ENCODE results near the gene RPL27A. TPM values are rescaled to one million over a fixed set of nuclear protein-coding genes. Genes with fewer than 3 reads are reported as not detected.

The RPL27A gene
- total RNA-seq, 1 donor from 2014 or later: 1,116 TPM

GRCh38 chr11:8692417-8692816, 9.8 kb downstream of the RPL27A start:
- Histone ChIP-seq H3K4me2 (no peak overlapping the region), H3F3A (ENCODE audit: low read depth) (peaks cover 32% of the 10 kb centered on the region), H2AFZ (replicated peaks) (no peak overlapping the region), H3K27me3 (no peaks in the 10 kb centered on the region), H3K4me1 (peaks cover 21% of the 10 kb centered on the region), H3K27ac (no peak overlapping the region), H3K9ac (no peak overlapping the region), H4K20me1 (ENCODE audit: low read depth) (no peaks in the 10 kb centered on the region), H3K36me3 (no peaks in the 10 kb centered on the region), H3K4me3 (no peak overlapping the region), H3K79me2 (ENCODE audit: low read depth) (peaks cover 26% of the 10 kb centered on the region), H3K9me3 (ENCODE audit: low read depth) (no peaks in the 10 kb centered on the region)
- no peak overlapping the region for H3K4me3 Mint-ChIP-seq
- TF ChIP-seq EZH2 (IDR thresholded peaks at IDR 0.05) (no peak), EZH2phosphoT487 (IDR thresholded peaks at IDR 0.05) (no peak), CTCF (IDR thresholded peaks at IDR 0.05) (no peak)
- peaks cover 47% of the 10 kb centered on the region for H3K36me3 Mint-ChIP-seq
- H3K9me3 Mint-ChIP-seq: no peaks in the 10 kb centered on the region
- DNase-seq (ENCODE audit: low spot score): no peak
- H3K4me1 Mint-ChIP-seq: peaks cover 32% of the 10 kb centered on the region
- no peak overlapping the region for H3K27ac Mint-ChIP-seq
- no peaks in the 10 kb centered on the region for H3K27me3 Mint-ChIP-seq (ENCODE audit: insufficient read depth, low read depth)

GRCh38 chr11:8693010-8693551, 10.5 kb downstream of the RPL27A start:
- no peaks in the 10 kb centered on the region for H3K27me3 Mint-ChIP-seq (ENCODE audit: insufficient read depth, low read depth)
- peaks cover 25% of the 10 kb centered on the region for H3F3A ChIP-seq (ENCODE audit: low read depth)

GRCh38 chr11:8693555-8693954, 11.0 kb downstream of the RPL27A start:
- TF ChIP-seq CTCF (IDR thresholded peaks at IDR 0.05) (no peak), EZH2phosphoT487 (IDR thresholded peaks at IDR 0.05) (no peak), EZH2 (IDR thresholded peaks at IDR 0.05) (no peak)
- Mint-ChIP-seq H3K4me3 (no peak overlapping the region), H3K4me1 (peaks cover 24% of the 10 kb centered on the region), H3K36me3 (peaks cover 56% of the 10 kb centered on the region), H3K9me3 (no peaks in the 10 kb centered on the region), H3K27ac (peak overlapping the region; percentile 60), H3K27me3 (ENCODE audit: insufficient read depth, low read depth) (peaks cover under 1% of the 10 kb centered on the region)
- Histone ChIP-seq H2AFZ (replicated peaks) (no peak overlapping the region), H4K20me1 (ENCODE audit: low read depth) (peaks cover 5% of the 10 kb centered on the region), H3K79me2 (ENCODE audit: low read depth) (peaks cover 26% of the 10 kb centered on the region), H3K36me3 (no peaks in the 10 kb centered on the region), H3K9ac (no peak overlapping the region), H3K27me3 (no peaks in the 10 kb centered on the region), H3K27ac (no peak overlapping the region), H3K9me3 (ENCODE audit: low read depth) (no peaks in the 10 kb centered on the region), H3K4me1 (peaks cover 15% of the 10 kb centered on the region), H3F3A (ENCODE audit: low read depth) (peaks cover 25% of the 10 kb centered on the region), H3K4me2 (no peak overlapping the region), H3K4me3 (no peak overlapping the region)
- DNase-seq (ENCODE audit: low spot score): no peak

More at GRCh38 chr11:8693010-8693551, 10.5 kb downstream of the RPL27A start:
- DNase-seq (ENCODE audit: low spot score): no peak
- Histone ChIP-seq H3K27me3 (no peaks in the 10 kb centered on the region), H3K79me2 (ENCODE audit: low read depth) (peaks cover 26% of the 10 kb centered on the region), H3K27ac (no peak overlapping the region), H3K36me3 (no peaks in the 10 kb centered on the region), H3K9ac (no peak overlapping the region), H3K4me1 (peaks cover 16% of the 10 kb centered on the region), H3K4me2 (no peak overlapping the region), H4K20me1 (ENCODE audit: low read depth) (peaks cover under 1% of the 10 kb centered on the region), H2AFZ (replicated peaks) (no peak overlapping the region), H3K9me3 (ENCODE audit: low read depth) (no peaks in the 10 kb centered on the region), H3K4me3 (no peak overlapping the region)
- H3K27ac Mint-ChIP-seq: no peak overlapping the region
- peaks cover 28% of the 10 kb centered on the region for H3K4me1 Mint-ChIP-seq
- H3K4me3 Mint-ChIP-seq: no peak overlapping the region
- no peak for TF ChIP-seq EZH2phosphoT487 (IDR thresholded peaks at IDR 0.05)
- H3K9me3 Mint-ChIP-seq: no peaks in the 10 kb centered on the region
- peaks cover 52% of the 10 kb centered on the region for H3K36me3 Mint-ChIP-seq

- H3K27ac Mint-ChIP-seq: peak overlapping the region; percentile 60
- H3K27ac ChIP-seq: no peak overlapping the region
- no peak overlapping the region for H3K4me2 ChIP-seq
- no peak overlapping the region for H3K4me3 Mint-ChIP-seq
- TF ChIP-seq EZH2 (IDR thresholded peaks at IDR 0.05): no peak
- TF ChIP-seq CTCF (IDR thresholded peaks at IDR 0.05): no peak
- no peak for TF ChIP-seq EZH2phosphoT487 (IDR thresholded peaks at IDR 0.05)
- H2AFZ ChIP-seq (replicated peaks): no peak overlapping the region
- H3K9ac ChIP-seq: no peak overlapping the region
- peaks cover 60% of the 10 kb centered on the region for H3K36me3 Mint-ChIP-seq
- H3K4me1 Mint-ChIP-seq: peaks cover 24% of the 10 kb centered on the region
- DNase-seq (ENCODE audit: low spot score): no peak
- no peaks in the 10 kb centered on the region for H3K9me3 Mint-ChIP-seq
- H3K9me3 ChIP-seq (ENCODE audit: low read depth): no peaks in the 10 kb centered on the region
- H3K27me3 ChIP-seq: no peaks in the 10 kb centered on the region
- no peak overlapping the region for H3K4me3 ChIP-seq
- H4K20me1 ChIP-seq (ENCODE audit: low read depth): peaks cover 11% of the 10 kb centered on the region
- peaks cover 2% of the 10 kb centered on the region for H3K27me3 Mint-ChIP-seq (ENCODE audit: insufficient read depth, low read depth)
- peaks cover 27% of the 10 kb centered on the region for H3F3A ChIP-seq (ENCODE audit: low read depth)
- peaks cover 21% of the 10 kb centered on the region for H3K4me1 ChIP-seq
- peaks cover 26% of the 10 kb centered on the region for H3K79me2 ChIP-seq (ENCODE audit: low read depth)
- H3K36me3 ChIP-seq: no peaks in the 10 kb centered on the region
Observed at GRCh38 chr11:8694137-8694536, 11.5 kb downstream of the RPL27A start.

Data from neural progenitor cell (in vitro differentiated cells).